LNCAP (cell line): Measurements from ENCODE around the gene FTO.

ENCODE experiments used
- TF ChIP-seq, protein P1 (sequence below): fragments of 450-650 bp; IDR thresholded peaks from 2 replicates; pipeline ENCODE4 v1.5.1; 2017; ENCODE audit warnings: mild to moderate bottlenecking

The FTO gene

DNA sequence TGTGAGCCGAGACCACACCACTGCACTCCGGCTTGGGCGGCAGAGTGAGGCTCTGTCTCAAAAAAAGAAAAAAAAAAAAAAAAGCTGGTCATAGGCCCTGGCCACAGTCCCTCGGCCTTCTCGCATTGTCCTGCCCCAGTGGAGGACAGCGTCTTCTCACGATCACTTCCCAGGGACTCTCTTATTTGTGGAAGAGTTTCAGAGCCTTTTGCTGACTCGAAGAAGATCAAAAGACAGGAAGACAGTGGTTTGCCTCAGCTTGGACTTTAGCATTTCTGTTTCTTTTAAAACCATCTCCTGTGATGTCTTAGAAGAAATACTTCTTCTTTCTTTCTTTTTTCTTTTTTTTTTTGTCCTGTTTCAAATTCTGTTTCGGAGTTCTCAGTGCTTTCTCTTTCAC is 210.0 kb downstream of the FTO start:
- TF ChIP-seq, protein P1, sequence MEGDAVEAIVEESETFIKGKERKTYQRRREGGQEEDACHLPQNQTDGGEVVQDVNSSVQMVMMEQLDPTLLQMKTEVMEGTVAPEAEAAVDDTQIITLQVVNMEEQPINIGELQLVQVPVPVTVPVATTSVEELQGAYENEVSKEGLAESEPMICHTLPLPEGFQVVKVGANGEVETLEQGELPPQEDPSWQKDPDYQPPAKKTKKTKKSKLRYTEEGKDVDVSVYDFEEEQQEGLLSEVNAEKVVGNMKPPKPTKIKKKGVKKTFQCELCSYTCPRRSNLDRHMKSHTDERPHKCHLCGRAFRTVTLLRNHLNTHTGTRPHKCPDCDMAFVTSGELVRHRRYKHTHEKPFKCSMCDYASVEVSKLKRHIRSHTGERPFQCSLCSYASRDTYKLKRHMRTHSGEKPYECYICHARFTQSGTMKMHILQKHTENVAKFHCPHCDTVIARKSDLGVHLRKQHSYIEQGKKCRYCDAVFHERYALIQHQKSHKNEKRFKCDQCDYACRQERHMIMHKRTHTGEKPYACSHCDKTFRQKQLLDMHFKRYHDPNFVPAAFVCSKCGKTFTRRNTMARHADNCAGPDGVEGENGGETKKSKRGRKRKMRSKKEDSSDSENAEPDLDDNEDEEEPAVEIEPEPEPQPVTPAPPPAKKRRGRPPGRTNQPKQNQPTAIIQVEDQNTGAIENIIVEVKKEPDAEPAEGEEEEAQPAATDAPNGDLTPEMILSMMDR: no peak

DNA sequence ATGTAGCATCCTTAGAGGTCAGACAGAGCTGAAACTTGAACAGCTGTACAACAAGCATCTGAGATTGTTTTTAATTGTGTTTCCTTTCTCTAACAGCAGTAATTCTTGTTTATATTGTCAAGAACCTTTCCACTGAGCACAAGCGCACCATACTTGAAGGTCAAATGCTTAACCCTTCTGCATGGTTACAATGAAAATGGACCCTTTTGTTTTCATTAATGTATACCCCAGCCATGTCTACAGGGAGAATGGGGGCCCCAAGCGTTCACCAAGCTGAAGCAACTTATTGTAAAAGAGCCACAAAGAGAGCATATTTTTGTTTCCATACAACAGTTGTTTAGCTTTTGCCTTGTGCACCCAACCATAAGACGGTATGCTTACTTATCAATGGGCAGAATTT is 210.8 kb downstream of the FTO start:
- TF ChIP-seq, protein P1: no peak

DNA sequence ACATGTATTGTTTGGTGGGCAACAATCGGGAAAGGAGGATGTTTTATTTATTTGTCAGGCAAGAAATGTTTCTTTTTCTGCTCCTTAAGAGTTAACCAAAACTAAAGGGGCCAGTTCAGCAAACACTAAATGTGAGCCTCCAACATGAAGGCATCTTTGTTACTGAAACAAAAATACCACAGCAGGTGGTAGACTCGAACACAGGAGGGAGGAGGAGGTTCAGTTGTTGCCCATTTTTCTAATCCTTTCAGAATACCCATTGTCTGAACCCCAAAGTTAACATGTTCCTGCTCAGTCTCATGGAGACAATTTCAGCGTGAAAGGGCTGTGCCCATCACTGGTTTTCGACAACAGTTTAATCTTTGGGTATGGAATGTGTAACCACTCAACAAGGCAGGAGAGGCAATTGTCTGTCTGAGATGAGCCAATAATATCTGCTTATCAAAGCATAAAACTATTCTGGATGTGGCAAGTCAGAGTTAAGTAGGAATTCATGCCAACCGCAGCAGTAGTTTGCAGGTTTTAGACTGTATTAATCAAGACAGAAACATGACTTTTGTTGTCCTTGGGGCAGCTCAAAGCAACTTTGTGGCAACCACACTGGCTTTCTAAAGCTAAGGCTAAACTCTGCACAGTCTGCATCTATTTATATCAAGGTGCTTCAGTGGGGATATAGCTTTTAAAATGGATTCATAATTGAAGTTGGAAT is 211.7 kb downstream of the FTO start:
- TF ChIP-seq, protein P1: no peak

DNA sequence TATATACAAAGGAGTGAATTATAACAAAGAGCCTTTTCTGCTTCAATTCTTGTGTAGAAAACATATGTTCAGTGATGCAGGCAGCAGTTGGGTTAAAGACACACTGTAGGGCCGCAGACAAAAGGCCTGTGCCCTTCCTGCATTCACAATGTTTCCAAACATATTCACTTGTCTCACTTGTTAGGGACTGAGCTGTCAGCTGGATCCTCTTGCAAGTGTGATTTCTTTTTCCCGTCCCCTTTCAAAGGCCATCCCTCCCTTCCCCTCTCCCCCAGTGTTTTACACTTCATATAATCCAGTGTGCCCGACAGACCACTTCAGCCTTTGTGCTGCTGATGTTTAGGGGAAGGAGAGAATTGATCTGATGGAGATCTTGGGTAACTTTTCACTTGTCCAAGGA is 217.0 kb downstream of the FTO start:
- TF ChIP-seq, protein P1: no peak

DNA sequence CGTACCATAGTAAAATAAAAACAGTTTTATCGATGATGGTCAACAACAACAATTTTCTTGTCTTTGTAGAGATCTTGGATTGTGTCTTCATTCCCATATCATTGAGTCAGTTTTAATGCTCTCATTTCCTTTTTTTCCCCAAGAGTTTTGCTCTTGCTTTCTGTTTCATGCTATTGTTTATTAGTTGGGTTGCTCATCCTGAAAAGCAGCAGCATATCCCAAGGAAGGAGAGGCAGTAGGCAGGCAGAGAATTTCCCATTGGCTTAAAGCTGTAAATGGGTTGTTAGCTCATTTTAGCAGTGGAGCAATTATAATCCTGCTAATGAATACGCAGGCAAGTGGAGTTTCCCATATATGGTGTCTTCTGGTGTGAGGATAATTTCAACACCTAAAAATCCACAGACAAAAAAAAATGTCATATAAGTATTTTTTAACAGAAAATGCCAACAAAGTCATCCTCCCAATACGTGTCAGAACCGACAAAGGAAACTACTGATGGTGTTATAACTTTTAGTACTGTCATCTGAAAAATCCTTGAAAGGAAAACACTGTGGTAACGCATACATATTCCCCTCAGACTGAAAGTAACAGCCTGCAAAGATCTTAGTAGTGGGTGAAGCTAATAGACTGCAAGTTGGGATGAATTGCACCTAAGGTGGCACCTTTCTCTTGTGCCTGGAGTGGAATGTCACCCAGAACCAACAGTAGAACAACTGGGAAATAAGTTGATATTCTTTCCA is 218.3 kb downstream of the FTO start:
- TF ChIP-seq, protein P1: no peak

DNA sequence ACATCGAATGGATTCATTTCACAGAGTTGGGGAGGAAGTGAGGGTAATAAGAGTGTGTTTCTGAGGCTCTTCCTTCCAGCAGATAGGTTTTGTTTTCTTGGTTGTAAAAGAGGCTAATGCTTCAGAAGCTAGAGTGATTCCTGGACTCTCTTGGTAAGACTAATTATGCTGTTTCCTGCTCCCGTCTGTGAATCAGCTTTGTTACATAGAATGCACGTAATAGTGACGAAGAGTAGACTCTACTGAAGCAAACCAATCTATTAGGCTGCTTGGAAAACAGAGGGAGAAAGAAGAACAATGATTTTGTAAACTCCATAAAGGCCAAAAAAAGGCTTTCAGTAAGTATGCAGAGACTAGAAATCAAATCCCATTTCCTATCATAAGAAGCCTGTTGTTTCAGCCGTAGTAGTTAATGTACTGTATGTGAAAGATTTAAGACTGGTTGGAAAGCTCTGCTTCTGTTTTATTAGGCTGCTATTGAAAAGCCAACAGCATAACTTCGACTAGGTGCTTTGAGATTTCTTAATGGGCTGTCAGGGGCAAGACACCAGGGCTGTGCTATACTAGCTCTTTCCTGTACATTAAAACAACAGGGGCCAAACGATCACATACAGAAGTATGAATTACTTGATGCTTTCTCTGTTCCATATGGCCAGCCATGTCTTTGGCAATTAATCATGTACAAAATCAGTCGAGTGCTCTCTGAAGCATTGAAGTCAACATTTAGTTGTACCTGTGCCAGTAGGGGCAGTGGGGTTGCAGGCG is 219.0 kb downstream of the FTO start:
- TF ChIP-seq, protein P1: no peak

DNA sequence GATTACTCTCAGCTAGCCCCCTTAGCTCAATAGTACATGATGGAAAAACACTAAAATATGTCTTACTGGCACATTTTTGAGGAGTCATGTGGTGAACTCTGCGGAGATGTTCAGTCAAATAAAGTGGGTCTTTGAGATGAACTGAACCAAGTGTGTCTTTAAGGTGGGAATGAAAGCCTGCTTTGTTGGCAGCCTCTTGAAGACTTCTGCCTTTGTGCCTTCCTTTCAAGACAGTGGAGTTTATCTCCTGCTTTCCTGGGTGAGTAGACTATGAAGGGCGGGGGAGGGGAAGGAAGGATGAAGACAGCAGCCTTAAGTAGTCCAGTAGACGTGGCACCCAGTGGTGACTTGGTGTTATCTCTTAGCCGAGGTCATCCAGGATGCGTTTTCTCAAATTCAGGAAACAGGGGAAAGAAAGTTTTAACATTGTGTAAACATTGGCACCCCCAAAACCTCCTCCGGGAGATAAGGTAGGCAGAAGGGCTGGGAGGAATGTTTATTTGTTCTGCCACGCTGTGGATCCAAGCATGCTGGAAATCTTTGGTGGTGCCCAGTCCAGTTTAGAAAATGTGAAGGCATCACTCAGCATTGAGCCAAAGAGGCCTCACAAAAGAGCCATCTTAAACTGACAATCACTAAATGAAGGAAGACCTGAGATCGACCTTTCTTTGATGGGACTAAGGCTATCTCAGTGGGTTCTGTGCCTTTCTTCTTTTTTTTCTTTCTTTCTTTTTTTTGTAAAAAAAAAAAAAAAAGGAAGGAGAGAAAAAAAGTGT is 220.6 kb downstream of the FTO start:
- TF ChIP-seq, protein P1: no peak
